Stomach (tissue), 4 donors: Measurements from ENCODE around the gene TMEM258.
A peak's percentile ranks its signal among the peaks of the same experiment; 100 is the strongest.

Source experiments
- EP300 ChIP-seq: sonication (generic); formaldehyde crosslinking; IDR thresholded peaks from one replicate; pipeline ENCODE4 v1.6.1; 2017; ENCODE audit warnings: antibody characterized with exemption
- POLR2A ChIP-seq, 4 donors: fragments of 450-650 bp; IDR thresholded peaks; one replicate each; pipeline ENCODE4 v1.6.1; 2016; ENCODE audit warnings: antibody characterized with exemption in 4 of 4, control low read depth in 2 of 4, mild to moderate bottlenecking in 1 of 4, moderate library complexity in 1 of 4
- POLR2AphosphoS5 ChIP-seq, 3 donors: sonication (generic); formaldehyde crosslinking; IDR thresholded peaks; one replicate each; pipeline ENCODE4 v1.6.1; 2016; ENCODE audit warnings: antibody characterized with exemption in 3 of 3

DNA sequence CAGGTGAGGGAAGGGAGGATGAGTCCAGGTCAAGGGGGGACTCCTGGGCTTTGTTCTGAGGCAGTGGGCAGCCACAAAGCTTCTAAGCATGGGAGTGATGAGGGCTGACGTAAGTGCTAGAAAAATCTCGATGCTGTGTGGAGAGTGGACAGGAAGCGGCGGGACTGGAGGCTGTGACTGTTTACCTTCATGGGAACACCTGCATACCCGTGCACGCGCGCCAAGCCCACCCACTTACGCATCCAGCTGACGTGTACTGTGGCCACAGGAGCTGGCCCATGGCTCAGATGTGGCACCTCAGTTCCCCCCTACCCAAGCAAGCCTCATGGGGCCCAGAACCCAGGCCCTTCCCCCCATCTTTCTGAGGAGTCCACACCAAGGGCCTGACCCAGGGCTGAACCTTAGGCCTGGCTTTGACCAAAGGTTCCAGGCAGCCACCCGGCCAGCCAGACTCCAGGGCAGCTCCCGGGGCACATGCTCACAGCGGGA, 26.0 kb downstream of the TMEM258 start:
- TF ChIP-seq EP300 (no peak), POLR2A (IDR thresholded peaks at IDR 0.05) (no peak), POLR2AphosphoS5 (IDR thresholded peaks at IDR 0.05) (peak in 1 of 3 donors; percentile 30)
